Endodermal cell (in vitro differentiated cells): ENCODE data around the gene EPAS1. TPM values are rescaled to one million over a fixed set of nuclear protein-coding genes. Genes with fewer than 3 reads are reported as not detected.

Experiments
- DNase-seq: peaks from one replicate; pipeline ENCODE4 v3.0.0-alpha.2; 2017
- H3K27ac ChIP-seq: 2 replicates; pipeline ENCODE4 v1.5.1; 2013; ENCODE audit warnings: mild to moderate bottlenecking, low read depth, low read length, moderate library complexity
- H3K27me3 ChIP-seq: 2 replicates; pipeline ENCODE4 v1.6.1; 2013; ENCODE audit warnings: mild to moderate bottlenecking, low read length, moderate library complexity; ENCODE audit not compliant: insufficient read depth, control insufficient read depth, poor library complexity, severe bottlenecking
- H3K36me3 ChIP-seq: 2 replicates; pipeline ENCODE4 v1.7.0; 2013; ENCODE audit warnings: mild to moderate bottlenecking, low read length, moderate library complexity; ENCODE audit not compliant: control insufficient read depth, insufficient read depth
- H3K4me1 ChIP-seq: one replicate; pipeline ENCODE4 v1.7.0; 2013; ENCODE audit warnings: low read length; ENCODE audit not compliant: control insufficient read depth, insufficient read depth
- H3K4me3 ChIP-seq: 2 replicates; pipeline ENCODE4 v1.5.1; 2013; ENCODE audit warnings: mild to moderate bottlenecking, low read length, moderate library complexity
- H3K9ac ChIP-seq: 2 replicates; pipeline ENCODE4 v1.6.1; 2013; ENCODE audit warnings: mild to moderate bottlenecking, low read length, moderate library complexity; ENCODE audit not compliant: poor library complexity, severe bottlenecking; ENCODE audit errors: extremely low read depth
- H3K9me3 ChIP-seq: 2 replicates; pipeline ENCODE4 v1.6.1; 2013; ENCODE audit warnings: mild to moderate bottlenecking, low read length, moderate library complexity; ENCODE audit not compliant: control insufficient read depth
- H3K27ac Mint-ChIP-seq: 2 replicates; pipeline ENCODE4 v1.8.0; 2020; ENCODE audit warnings: mixed read lengths
- H3K27me3 Mint-ChIP-seq: 2 replicates; pipeline ENCODE4 v1.8.0; 2021; ENCODE audit warnings: mild to moderate bottlenecking, mixed read lengths; ENCODE audit not compliant: insufficient read depth
- H3K36me3 Mint-ChIP-seq: 2 replicates; pipeline ENCODE4 v1.8.0; 2020; ENCODE audit warnings: low read depth, mixed read lengths
- H3K4me1 Mint-ChIP-seq: 2 replicates; pipeline ENCODE4 v1.8.0; 2020; ENCODE audit warnings: mixed read lengths
- H3K4me3 Mint-ChIP-seq: 2 replicates; pipeline ENCODE4 v1.8.0; 2020; ENCODE audit warnings: mild to moderate bottlenecking, moderate library complexity, mixed read lengths
- H3K9me3 Mint-ChIP-seq: 2 replicates; pipeline ENCODE4 v1.8.0; 2020; ENCODE audit warnings: mild to moderate bottlenecking, mixed read lengths
- CTCF ChIP-seq: fragments of 200-600 bp; sonication (generic); conservative IDR thresholded peaks from 2 replicates; pipeline ENCODE4 v1.5.0; 2021; ENCODE audit warnings: antibody characterized with exemption, mild to moderate bottlenecking
- WGBS, 2 experiments: methylation state at CpG; one replicate each; pipeline versions ENCODE4 v1.1.5 to v1.1.7; 2013; ENCODE audit warnings: missing lambda C conversion rate in 2 of 2, mixed read lengths in 1 of 2; ENCODE audit not compliant: insufficient coverage in 1 of 2, insufficient read length in 1 of 2; 5-methylcytosine and 5-hydroxymethylcytosine counted together
- total RNA-seq, 2 donors: library from RNA; stranded (reverse); fragmentation: NEBNext Ultra II Directional in 1 of 2; extraction: Animal tissue kit (Norgen Biotek cat#: 25700) in 1 of 2; gene quantifications; 2 replicates in 1 of 2; 3 replicates in 1 of 2; pipeline ENCODE4 v1.2.1, GENCODE V29; 2021

EPAS1 gene
- total RNA-seq, 2 donors from 2014 or later, result 1.2 to 1.9 TPM

GRCh38 chr2:46303233-46303632 lies 6.0 kb downstream of the EPAS1 start:
- Histone ChIP-seq H3K27me3 (peaks cover 94% of the 10 kb centered on the region), H3K27ac (no peak overlapping the region), H3K9me3 (no peaks in the 10 kb centered on the region), H3K4me3 (no peak overlapping the region), H3K36me3 (no peaks in the 10 kb centered on the region), H3K9ac (no peak overlapping the region), H3K4me1 (no peaks in the 10 kb centered on the region)
- Mint-ChIP-seq H3K9me3 (peaks cover 4% of the 10 kb centered on the region), H3K4me1 (peaks cover 18% of the 10 kb centered on the region), H3K4me3 (no peak overlapping the region), H3K27me3 (peaks cover 88% of the 10 kb centered on the region), H3K36me3 (no peaks in the 10 kb centered on the region), H3K27ac (no peak overlapping the region)
- 81% methylated on average over 3 of the region's 3 CpGs; no CpG with 5 or more reads in 1 of the 2 experiments for WGBS, 2 experiments
- no peak for TF ChIP-seq CTCF
- DNase-seq, result peak; percentile 26

DNA sequence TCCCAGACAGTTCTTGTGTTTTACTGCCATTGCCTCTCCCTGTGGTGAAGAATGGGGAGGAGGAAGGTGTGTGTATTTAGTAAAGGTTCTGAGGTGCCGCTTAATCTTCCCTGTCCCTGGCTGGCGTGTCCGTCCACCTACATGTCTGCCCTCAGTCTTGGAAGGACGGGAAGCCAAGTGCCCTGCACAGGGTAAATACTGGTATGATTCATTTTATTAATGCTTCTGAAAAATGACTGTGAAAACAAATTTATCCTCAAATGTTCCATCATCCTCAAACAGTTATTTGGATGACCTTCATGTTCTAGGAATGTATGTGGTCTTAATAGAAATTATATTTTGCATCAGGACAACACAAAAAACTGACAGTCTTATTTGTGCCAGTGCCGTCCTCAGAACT lies 6.6 kb downstream of the EPAS1 start:
- Mint-ChIP-seq H3K27me3 (peaks cover 87% of the 10 kb centered on the region), H3K4me3 (no peak overlapping the region), H3K9me3 (peaks cover 4% of the 10 kb centered on the region), H3K36me3 (no peaks in the 10 kb centered on the region), H3K4me1 (peaks cover 17% of the 10 kb centered on the region), H3K27ac (no peak overlapping the region)
- 97 to 100% methylated on average over 1 to 5 of the region's 5 CpGs for WGBS, 2 experiments
- no peak overlapping the region for H3K9ac ChIP-seq
- H3K27me3 ChIP-seq, result peaks cover 94% of the 10 kb centered on the region
- H3K27ac ChIP-seq, result no peak overlapping the region
- no peaks in the 10 kb centered on the region for H3K36me3 ChIP-seq
- no peak for TF ChIP-seq CTCF
- no peaks in the 10 kb centered on the region for H3K9me3 ChIP-seq
- no peaks in the 10 kb centered on the region for H3K4me1 ChIP-seq
- DNase-seq, result peak; percentile 20
- H3K4me3 ChIP-seq, result no peak overlapping the region

- Mint-ChIP-seq H3K27ac (no peak overlapping the region), H3K4me1 (peaks cover 16% of the 10 kb centered on the region), H3K27me3 (peaks cover 83% of the 10 kb centered on the region), H3K9me3 (peaks cover 4% of the 10 kb centered on the region), H3K4me3 (no peak overlapping the region), H3K36me3 (no peaks in the 10 kb centered on the region)
- H3K27me3 ChIP-seq, result peaks cover 90% of the 10 kb centered on the region
- no peaks in the 10 kb centered on the region for H3K4me1 ChIP-seq
- H3K9ac ChIP-seq, result no peak overlapping the region
- no peak for TF ChIP-seq CTCF
- H3K36me3 ChIP-seq, result no peaks in the 10 kb centered on the region
- no peak overlapping the region for H3K4me3 ChIP-seq
- peak; percentile 12 for DNase-seq
- no peaks in the 10 kb centered on the region for H3K9me3 ChIP-seq
- no peak overlapping the region for H3K27ac ChIP-seq
- 75 to 92% methylated on average over 2 to 3 of the region's 3 CpGs for WGBS, 2 experiments
Observed at GRCh38 chr2:46304635-46305034, 7.4 kb downstream of the EPAS1 start.
